VCaP (cell line): ENCODE measurements around the gene MANBA.
"Not testable (repeated sequence)": the region's sequence is repeated elsewhere in the genome, so short reads cannot be mapped to it uniquely, and the experiment has no call there.

ENCODE experiments used
- H3K27ac ChIP-seq: fragments of 450-650 bp; 2 replicates; pipeline ENCODE4 v1.5.1; 2017
- TF ChIP-seq, protein P1 (sequence below): fragments of 450-650 bp; conservative IDR thresholded peaks from 2 replicates; pipeline ENCODE4 v1.5.1; 2017; ENCODE audit warnings: mild to moderate bottlenecking, moderate library complexity

Gene MANBA

DNA sequence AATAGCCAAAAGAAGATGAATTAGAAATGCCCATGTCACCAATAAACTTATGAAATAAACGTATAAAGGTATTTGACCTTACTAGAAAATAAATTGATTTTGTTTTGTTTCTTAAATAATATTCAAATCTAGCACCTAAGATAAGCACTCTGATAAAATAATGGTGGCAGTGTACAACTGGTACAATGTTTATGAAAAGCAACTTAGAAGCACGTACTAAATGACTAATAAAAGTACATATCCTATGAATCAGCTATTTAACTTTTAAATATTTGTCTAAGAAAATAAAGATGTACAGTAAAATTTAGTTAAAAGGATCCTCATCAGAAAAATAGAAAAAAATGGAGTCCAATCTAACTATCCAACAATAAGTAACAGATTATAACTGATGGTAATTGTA is 6.7 kb downstream of the MANBA start:
- TF ChIP-seq, protein P1, sequence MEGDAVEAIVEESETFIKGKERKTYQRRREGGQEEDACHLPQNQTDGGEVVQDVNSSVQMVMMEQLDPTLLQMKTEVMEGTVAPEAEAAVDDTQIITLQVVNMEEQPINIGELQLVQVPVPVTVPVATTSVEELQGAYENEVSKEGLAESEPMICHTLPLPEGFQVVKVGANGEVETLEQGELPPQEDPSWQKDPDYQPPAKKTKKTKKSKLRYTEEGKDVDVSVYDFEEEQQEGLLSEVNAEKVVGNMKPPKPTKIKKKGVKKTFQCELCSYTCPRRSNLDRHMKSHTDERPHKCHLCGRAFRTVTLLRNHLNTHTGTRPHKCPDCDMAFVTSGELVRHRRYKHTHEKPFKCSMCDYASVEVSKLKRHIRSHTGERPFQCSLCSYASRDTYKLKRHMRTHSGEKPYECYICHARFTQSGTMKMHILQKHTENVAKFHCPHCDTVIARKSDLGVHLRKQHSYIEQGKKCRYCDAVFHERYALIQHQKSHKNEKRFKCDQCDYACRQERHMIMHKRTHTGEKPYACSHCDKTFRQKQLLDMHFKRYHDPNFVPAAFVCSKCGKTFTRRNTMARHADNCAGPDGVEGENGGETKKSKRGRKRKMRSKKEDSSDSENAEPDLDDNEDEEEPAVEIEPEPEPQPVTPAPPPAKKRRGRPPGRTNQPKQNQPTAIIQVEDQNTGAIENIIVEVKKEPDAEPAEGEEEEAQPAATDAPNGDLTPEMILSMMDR, result no peak
- no peak overlapping the region for H3K27ac ChIP-seq

GRCh38 chr4:102751941-102752340 is 8.8 kb downstream of the MANBA start:
- TF ChIP-seq, protein P1, result no peak

DNA sequence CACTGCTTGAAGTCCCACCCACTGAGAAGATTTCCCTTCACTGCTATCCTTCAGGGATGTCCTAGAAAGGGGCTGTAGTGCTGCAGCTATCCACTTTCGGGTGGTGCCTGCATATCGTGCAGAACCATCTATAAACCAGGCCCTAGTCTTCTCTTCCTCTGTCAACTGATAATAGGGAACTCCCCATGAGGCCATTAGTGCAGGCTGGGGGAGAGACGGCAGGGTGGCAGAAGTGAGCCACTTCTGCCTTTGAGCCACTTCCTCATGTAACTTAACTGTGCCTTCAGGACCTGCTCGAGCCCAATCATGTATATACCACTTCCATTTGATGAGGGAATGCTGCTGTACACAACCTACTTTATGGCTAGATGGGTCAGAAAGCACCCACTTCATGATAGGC is 17.4 kb downstream of the MANBA start:
- not testable (repeated sequence) for H3K27ac ChIP-seq

More at GRCh38 chr4:102751941-102752340, 8.8 kb downstream of the MANBA start:
- no peak overlapping the region for H3K27ac ChIP-seq

- not testable (repeated sequence) for H3K27ac ChIP-seq
These were observed 22.0 kb downstream of the MANBA start for GRCh38 chr4:102738802-102739201.

- H3K27ac ChIP-seq, result no peak overlapping the region
- TF ChIP-seq, protein P1, result no peak
These were observed 23.9 kb downstream of the MANBA start for GRCh38 chr4:102736636-102737549.

GRCh38 chr4:102735582-102735981 is 25.2 kb downstream of the MANBA start:
- H3K27ac ChIP-seq, result no peak overlapping the region
- TF ChIP-seq, protein P1, result no peak

DNA sequence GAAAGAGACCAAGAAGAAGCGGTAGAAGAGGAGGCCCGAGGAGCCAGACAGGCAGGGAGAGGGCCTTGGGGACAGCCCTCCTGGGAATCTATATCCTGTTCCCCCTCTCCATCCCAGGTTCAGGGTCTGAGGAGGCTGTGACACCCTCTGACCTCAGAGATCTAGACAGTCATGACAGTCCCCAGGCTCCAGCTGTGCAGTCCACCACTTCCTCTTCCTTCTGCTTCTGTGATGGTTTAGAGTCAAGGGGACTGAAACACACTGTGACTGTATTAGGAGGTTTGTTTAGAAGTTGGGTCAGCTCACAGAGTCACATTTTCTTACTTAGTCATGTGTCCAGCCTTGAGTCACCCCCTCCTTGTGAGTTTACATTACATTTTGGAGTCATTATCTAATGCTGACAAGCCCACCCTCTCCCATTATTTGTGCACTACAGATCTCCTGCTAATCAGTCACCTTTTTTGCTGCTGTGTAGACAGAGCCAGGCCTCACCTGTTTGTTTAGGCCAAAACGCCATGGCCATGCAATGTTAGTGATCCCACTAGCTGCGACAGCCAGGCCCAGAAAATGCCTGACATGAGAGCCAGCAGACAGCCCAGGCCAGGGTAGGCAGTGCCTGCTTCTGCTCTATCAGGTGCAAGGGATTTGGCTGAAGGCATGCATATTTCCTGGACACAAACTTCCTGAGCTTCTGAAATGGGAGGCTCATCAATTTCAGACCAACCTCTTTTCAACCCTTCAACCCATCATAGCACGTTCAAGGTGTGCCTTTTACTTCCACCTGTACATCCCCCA is 26.0 kb downstream of the MANBA start:
- TF ChIP-seq, protein P1, result no peak
- no peak overlapping the region for H3K27ac ChIP-seq

- no peak overlapping the region for H3K27ac ChIP-seq
- TF ChIP-seq, protein P1, result no peak
These were observed 26.7 kb downstream of the MANBA start for GRCh38 chr4:102734116-102734515.
